Islet precursor cell (in vitro differentiated cells): Measurements from ENCODE around the gene TNNC1.

Experiments
- DNase-seq: peaks from one replicate; pipeline ENCODE4 v3.0.0-alpha.2; 2018

TNNC1 gene

GRCh38 chr3:52453496-52454249 is at the start of gene TNNC1:
TNNC1 (minus strand) TSS chr3:52454041; CDS start chr3:52454015, 26 bp downstream.
- peak; percentile 94 for DNase-seq

- no peak for DNase-seq
Measured at GRCh38 chr3:52502808-52503350, 49.0 kb upstream of the TNNC1 start.

GRCh38 chr3:52502001-52502400 is 48.2 kb upstream of the TNNC1 start:
- no peak for DNase-seq

GRCh38 chr3:52501046-52501445 is 47.2 kb upstream of the TNNC1 start:
- DNase-seq, result no peak

- DNase-seq, result no peak
Measured at GRCh38 chr3:52498137-52499054, 44.6 kb upstream of the TNNC1 start.

GRCh38 chr3:52495777-52496602 is 42.1 kb upstream of the TNNC1 start:
- no peak for DNase-seq

GRCh38 chr3:52494886-52495495 is 41.1 kb upstream of the TNNC1 start, which contains the start of gene STAB1:
STAB1 (plus strand) TSS chr3:52495338; CDS start chr3:52495414, 76 bp downstream.
- no peak for DNase-seq

GRCh38 chr3:52494445-52494844 is 40.6 kb upstream of the TNNC1 start:
- DNase-seq, result no peak

GRCh38 chr3:52493232-52494017 is 39.6 kb upstream of the TNNC1 start:
- no peak for DNase-seq

GRCh38 chr3:52492059-52492458 is 38.2 kb upstream of the TNNC1 start:
- DNase-seq, result no peak

GRCh38 chr3:52490939-52491526 is 37.2 kb upstream of the TNNC1 start:
- DNase-seq, result no peak

- DNase-seq, result no peak
Measured at GRCh38 chr3:52490035-52490938, 36.4 kb upstream of the TNNC1 start.

- DNase-seq, result no peak
Measured at GRCh38 chr3:52489453-52489852, 35.6 kb upstream of the TNNC1 start.

- DNase-seq, result no peak
Measured at GRCh38 chr3:52488746-52489145, 34.9 kb upstream of the TNNC1 start.

- DNase-seq, result no peak
Measured at GRCh38 chr3:52487788-52488691, 34.2 kb upstream of the TNNC1 start.

GRCh38 chr3:52487050-52487787 is 33.4 kb upstream of the TNNC1 start:
- DNase-seq, result no peak

GRCh38 chr3:52484680-52485461 is 31.0 kb upstream of the TNNC1 start:
- no peak for DNase-seq
